ENCODE data around the gene GALNT18.

The GALNT18 gene

DNA sequence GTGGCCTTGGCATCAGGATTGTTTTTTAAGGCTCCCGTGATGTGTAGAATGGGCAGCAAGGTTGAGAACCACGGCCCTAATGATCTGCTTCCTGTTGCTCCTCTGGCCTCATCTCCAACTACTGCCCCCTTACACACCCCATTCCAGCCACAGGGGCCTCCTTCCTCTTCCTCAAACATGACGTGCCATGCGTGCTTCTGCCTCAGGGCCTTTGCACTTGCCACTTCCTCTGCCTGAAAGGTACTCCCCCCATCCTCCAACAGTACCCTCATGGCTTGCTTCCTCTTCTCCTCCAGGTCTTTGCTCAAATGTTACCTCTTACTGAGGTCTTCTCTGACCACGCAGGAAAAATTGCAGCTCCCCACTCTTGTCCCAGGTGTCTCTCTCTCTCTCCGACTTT, 174.8 kb downstream of the GALNT18 start:
- no peak for DNase-seq (ENCODE audit: low read depth)
- TF ChIP-seq, protein P1, sequence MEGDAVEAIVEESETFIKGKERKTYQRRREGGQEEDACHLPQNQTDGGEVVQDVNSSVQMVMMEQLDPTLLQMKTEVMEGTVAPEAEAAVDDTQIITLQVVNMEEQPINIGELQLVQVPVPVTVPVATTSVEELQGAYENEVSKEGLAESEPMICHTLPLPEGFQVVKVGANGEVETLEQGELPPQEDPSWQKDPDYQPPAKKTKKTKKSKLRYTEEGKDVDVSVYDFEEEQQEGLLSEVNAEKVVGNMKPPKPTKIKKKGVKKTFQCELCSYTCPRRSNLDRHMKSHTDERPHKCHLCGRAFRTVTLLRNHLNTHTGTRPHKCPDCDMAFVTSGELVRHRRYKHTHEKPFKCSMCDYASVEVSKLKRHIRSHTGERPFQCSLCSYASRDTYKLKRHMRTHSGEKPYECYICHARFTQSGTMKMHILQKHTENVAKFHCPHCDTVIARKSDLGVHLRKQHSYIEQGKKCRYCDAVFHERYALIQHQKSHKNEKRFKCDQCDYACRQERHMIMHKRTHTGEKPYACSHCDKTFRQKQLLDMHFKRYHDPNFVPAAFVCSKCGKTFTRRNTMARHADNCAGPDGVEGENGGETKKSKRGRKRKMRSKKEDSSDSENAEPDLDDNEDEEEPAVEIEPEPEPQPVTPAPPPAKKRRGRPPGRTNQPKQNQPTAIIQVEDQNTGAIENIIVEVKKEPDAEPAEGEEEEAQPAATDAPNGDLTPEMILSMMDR (conservative IDR thresholded peaks at IDR 0.05; ENCODE audit: low read depth, low read length): no peak
- H3K4me3 ChIP-seq (ENCODE audit: low read depth, low read length): no peak overlapping the region

- H3K4me3 ChIP-seq (ENCODE audit: low read depth, low read length): no peak overlapping the region
- DNase-seq (ENCODE audit: low read depth): no peak
- TF ChIP-seq, protein P1 (conservative IDR thresholded peaks at IDR 0.05; ENCODE audit: low read depth, low read length): no peak
Observed at GRCh38 chr11:11446564-11446963, 175.2 kb downstream of the GALNT18 start.

- no peak overlapping the region for H3K4me3 ChIP-seq (ENCODE audit: low read depth, low read length)
- TF ChIP-seq, protein P1 (conservative IDR thresholded peaks at IDR 0.05; ENCODE audit: low read depth, low read length): no peak
- DNase-seq (ENCODE audit: low read depth): no peak
Observed at GRCh38 chr11:11445441-11446185, 176.2 kb downstream of the GALNT18 start.

DNA sequence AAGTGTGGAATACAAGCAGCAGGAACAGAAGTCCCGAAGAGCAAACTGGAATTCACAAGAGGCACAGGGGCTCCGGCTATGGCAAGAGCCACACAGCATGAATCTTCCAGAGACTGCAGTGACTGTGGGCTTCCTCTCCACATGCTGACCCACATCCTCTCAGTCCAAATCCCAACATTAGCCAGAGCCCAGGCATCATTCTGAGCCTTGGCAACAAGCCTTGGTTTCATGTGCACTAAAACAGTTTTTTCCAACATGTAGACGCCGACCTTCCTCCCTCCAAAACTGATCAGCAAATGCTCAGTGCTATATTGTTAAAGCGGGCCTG, 177.0 kb downstream of the GALNT18 start:
- TF ChIP-seq, protein P1 (conservative IDR thresholded peaks at IDR 0.05; ENCODE audit: low read depth, low read length): no peak
- no peak for DNase-seq (ENCODE audit: low read depth)
- H3K4me3 ChIP-seq (ENCODE audit: low read depth, low read length): no peak overlapping the region

DNA sequence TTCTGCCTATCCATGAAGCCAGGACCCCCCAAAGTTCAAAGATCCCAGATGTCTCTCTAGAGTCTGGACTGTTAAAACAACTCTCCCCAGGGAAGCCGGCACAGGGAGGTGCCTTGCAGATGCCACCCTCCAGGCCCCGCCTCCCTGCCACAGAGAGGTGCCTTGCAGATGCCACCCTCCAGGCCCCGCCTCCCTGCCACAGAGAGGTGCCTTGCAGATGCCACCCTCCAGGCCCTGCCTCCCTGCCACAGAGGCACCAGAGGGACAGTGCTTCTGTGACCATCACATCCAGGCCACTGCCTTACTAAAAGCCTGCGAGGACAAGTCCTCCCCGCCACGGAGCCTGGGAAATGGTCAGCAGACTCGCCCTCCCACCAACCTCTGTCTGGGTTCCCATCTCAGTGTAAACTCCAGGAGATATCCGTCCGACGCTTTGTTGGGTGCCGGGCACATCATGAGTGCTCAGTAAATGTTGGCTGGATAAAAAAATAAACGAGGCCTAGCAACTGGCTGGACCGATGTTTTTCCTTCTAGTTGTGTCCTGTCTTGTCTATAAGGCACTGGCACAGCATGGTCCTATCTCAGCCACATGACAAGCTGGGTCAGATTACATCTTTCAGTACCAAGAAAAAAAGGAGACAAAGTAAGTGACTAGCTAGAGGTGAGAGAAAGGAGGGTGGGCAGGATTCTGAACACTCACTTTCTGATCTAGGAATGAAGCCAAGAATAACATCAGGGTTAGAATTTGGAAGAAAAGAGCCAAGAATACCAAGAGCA, 177.6 kb downstream of the GALNT18 start:
- peak; percentile 60 for DNase-seq (ENCODE audit: low read depth)
- H3K4me3 ChIP-seq (ENCODE audit: low read depth, low read length): no peak overlapping the region
- TF ChIP-seq, protein P1 (conservative IDR thresholded peaks at IDR 0.05; ENCODE audit: low read depth, low read length): no peak

DNA sequence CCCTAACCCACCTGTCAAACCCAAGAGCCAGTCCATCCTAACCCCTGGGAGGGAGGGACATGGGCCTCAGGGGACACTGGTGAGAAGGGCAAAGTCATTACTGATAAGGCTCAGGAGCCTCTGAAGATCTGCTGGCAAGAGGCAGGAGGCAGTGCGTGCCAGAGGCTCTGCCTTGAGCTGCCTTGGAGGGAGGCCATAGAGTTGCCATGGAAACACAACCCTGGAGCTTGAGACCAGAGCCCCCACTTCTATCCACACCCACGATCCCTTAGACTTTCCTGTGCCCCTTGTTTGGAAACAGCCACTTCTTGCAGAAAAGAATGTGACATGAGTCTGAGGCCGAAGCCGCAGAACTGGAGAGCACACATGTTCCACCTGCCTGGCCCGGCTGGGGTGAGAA, 179.0 kb downstream of the GALNT18 start:
- TF ChIP-seq, protein P1 (conservative IDR thresholded peaks at IDR 0.05; ENCODE audit: low read depth, low read length): no peak
- H3K4me3 ChIP-seq (ENCODE audit: low read depth, low read length): no peak overlapping the region
- DNase-seq (ENCODE audit: low read depth): no peak
